ENCODE data around the gene SYCP2.
A peak's percentile ranks its signal among the peaks of the same experiment; 100 is the strongest.

Gene SYCP2

DNA sequence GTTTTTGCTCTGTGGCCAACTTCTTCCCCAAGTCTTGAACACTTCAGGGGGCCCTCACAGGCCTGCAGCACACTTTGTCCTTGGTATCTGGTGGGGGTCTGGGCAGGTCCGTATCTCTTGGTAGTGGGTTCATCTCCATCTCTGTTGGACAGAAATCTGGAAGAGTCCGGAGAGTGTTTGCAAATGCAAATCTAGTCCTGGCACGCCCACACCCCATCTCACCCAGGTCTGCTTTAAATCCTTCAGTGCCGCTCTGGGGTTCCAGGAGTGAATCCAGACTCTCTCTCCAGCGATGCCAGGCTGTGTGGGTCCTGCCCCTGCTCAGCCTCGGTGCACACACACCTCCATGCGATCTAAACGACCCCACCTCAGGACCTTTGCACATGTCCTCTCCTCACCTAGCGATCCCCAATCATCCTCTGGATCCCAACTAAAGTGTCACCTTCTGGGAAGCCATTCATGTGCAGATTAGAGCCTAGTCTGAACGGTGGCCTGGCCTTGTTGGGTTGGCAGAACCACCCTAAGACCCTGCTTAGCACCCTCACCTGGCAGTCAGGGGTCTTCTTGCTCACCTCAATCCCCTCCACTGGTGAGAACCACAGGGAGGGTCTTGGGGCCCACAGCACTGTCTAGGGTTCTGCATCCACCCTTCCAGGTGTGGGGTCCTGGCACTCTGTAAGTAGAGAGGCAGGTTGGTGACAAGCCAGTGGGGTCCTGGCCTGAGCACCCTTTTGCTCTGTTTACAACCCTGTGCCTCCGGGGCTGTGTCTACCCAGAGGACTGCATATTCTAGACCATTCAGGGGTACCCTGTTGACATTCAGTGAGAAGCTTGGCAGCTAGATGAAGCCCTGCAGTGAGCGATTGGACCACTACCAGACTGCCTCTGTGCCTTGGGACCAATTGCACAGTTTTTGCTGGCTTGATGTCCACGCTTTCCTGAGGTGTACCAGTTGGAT lies 100.8 kb downstream of the SYCP2 start:
- Histone ChIP-seq H3K23ac (ENCODE audit: low read length) (no peak overlapping the region), H3K79me1 (ENCODE audit: low read length) (no peaks in the 10 kb centered on the region), H4K5ac (ENCODE audit: low read length) (no peak overlapping the region), H3K36me3 (ENCODE audit: control insufficient read depth, insufficient read depth, low read length) (no peaks in the 10 kb centered on the region), H3K27ac (ENCODE audit: low read depth, low read length) (no peak overlapping the region), H2BK15ac (replicated peaks; ENCODE audit: low read depth) (no peak overlapping the region), H2AK5ac (ENCODE audit: low read length) (no peak overlapping the region), H3K18ac (ENCODE audit: low read length) (no peak overlapping the region), H3K4ac (ENCODE audit: low read depth, low read length) (no peak overlapping the region), H4K8ac (ENCODE audit: low read depth, low read length) (no peak overlapping the region), H3K4me1 (ENCODE audit: control insufficient read depth, low read depth, low read length) (no peaks in the 10 kb centered on the region), H3K27me3 (ENCODE audit: insufficient read depth, low read length, poor library complexity) (no peaks in the 10 kb centered on the region), H2BK120ac (ENCODE audit: low read depth, low read length) (no peak overlapping the region), H2BK5ac (ENCODE audit: low read length) (no peak overlapping the region), H3K4me2 (ENCODE audit: low read length) (no peak overlapping the region), H3K4me3 (ENCODE audit: low read length) (no peak overlapping the region), H3K79me2 (ENCODE audit: control insufficient read depth, insufficient read depth, low read length) (no peaks in the 10 kb centered on the region), H3K9ac (ENCODE audit: low read length) (no peak overlapping the region), H3K56ac (ENCODE audit: low read length) (no peak overlapping the region)
- whole genome bisulfite sequencing (ENCODE audit: extremely low coverage, insufficient coverage, low lambda C conversion rate): no CpG with 5 or more reads among the region's 13 CpGs
- no peak for DNase-seq

GRCh38 chr20:59831916-59832270 lies 101.5 kb downstream of the SYCP2 start:
- Histone ChIP-seq H3K79me2 (ENCODE audit: control insufficient read depth, insufficient read depth, low read length) (no peaks in the 10 kb centered on the region), H3K4me2 (ENCODE audit: low read length) (no peak overlapping the region), H2BK15ac (replicated peaks; ENCODE audit: low read depth) (no peak overlapping the region), H3K79me1 (ENCODE audit: low read length) (no peaks in the 10 kb centered on the region), H3K27ac (ENCODE audit: low read depth, low read length) (no peak overlapping the region), H3K9ac (ENCODE audit: low read length) (no peak overlapping the region), H2AK5ac (ENCODE audit: low read length) (no peak overlapping the region), H4K5ac (ENCODE audit: low read length) (no peak overlapping the region), H3K18ac (ENCODE audit: low read length) (no peak overlapping the region), H3K4me1 (ENCODE audit: control insufficient read depth, low read depth, low read length) (no peaks in the 10 kb centered on the region), H3K36me3 (ENCODE audit: control insufficient read depth, insufficient read depth, low read length) (no peaks in the 10 kb centered on the region), H3K27me3 (ENCODE audit: insufficient read depth, low read length, poor library complexity) (no peaks in the 10 kb centered on the region), H2BK5ac (ENCODE audit: low read length) (no peak overlapping the region), H3K23ac (ENCODE audit: low read length) (no peak overlapping the region), H2BK120ac (ENCODE audit: low read depth, low read length) (no peak overlapping the region), H3K4ac (ENCODE audit: low read depth, low read length) (no peak overlapping the region), H4K8ac (ENCODE audit: low read depth, low read length) (no peak overlapping the region), H3K56ac (ENCODE audit: low read length) (no peak overlapping the region), H3K4me3 (ENCODE audit: low read length) (no peak overlapping the region)
- no peak for DNase-seq
- WGBS (ENCODE audit: extremely low coverage, insufficient coverage, low lambda C conversion rate): no CpG with 5 or more reads among the region's 3 CpGs

DNA sequence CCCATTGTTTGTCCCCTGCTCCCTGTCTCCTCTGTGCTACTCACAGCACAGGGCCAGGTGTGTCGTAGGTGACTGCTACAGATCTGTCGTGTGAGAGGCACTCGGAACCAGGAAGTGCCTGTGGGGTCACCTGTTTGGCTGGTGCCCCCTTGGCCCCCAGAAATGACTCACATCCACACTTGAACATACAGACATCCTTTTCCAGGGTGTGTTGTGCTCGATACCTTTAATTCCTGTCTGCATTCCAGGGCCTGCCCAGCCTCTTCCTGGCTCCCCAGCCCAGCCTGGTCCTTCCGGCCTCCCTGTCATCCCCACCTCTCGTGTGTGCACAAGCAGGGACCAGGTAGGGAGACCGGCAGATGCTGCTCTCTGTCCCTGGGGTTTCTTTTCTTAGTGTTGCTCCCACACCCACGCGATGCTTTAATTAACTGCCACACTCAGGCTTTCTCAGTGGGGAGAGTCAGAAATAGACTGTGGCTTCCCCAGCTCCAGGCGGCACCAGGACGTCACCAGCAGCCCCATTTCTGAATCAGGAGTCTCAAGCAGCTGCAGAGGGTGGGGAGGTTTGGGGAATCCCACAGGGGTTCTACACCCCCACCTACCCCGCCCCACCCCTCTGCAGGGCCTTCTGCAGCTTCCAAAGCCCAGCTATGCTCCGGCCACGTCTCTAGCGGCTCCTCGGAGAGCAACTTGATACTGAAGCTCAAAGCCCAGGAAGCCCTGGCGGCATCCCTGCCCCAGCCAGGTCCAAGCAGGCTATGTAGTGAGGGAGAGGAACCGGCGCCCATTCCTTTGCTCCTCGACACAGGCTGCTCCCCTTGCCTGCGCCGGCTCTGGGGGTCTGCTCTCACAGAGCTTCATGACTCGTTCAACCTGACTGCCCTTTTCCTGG lies 102.2 kb downstream of the SYCP2 start:
- Histone ChIP-seq H3K9ac (ENCODE audit: low read length) (no peak overlapping the region), H3K36me3 (ENCODE audit: control insufficient read depth, insufficient read depth, low read length) (no peaks in the 10 kb centered on the region), H2BK5ac (ENCODE audit: low read length) (no peak overlapping the region), H2AK5ac (ENCODE audit: low read length) (no peak overlapping the region), H3K4me1 (ENCODE audit: control insufficient read depth, low read depth, low read length) (no peaks in the 10 kb centered on the region), H4K5ac (ENCODE audit: low read length) (no peak overlapping the region), H3K4me2 (ENCODE audit: low read length) (no peak overlapping the region), H3K56ac (ENCODE audit: low read length) (no peak overlapping the region), H3K4ac (ENCODE audit: low read depth, low read length) (no peak overlapping the region), H2BK120ac (ENCODE audit: low read depth, low read length) (no peak overlapping the region), H3K27me3 (ENCODE audit: insufficient read depth, low read length, poor library complexity) (no peaks in the 10 kb centered on the region), H3K4me3 (ENCODE audit: low read length) (no peak overlapping the region), H3K23ac (ENCODE audit: low read length) (no peak overlapping the region), H3K18ac (ENCODE audit: low read length) (no peak overlapping the region), H2BK15ac (replicated peaks; ENCODE audit: low read depth) (no peak overlapping the region), H3K79me1 (ENCODE audit: low read length) (no peaks in the 10 kb centered on the region), H4K8ac (ENCODE audit: low read depth, low read length) (no peak overlapping the region), H3K27ac (ENCODE audit: low read depth, low read length) (no peak overlapping the region), H3K79me2 (ENCODE audit: control insufficient read depth, insufficient read depth, low read length) (no peaks in the 10 kb centered on the region)
- DNase-seq: peak; percentile 8
- WGBS (ENCODE audit: extremely low coverage, insufficient coverage, low lambda C conversion rate): no CpG with 5 or more reads among the region's 23 CpGs

GRCh38 chr20:59830665-59831023 lies 102.8 kb downstream of the SYCP2 start:
- Histone ChIP-seq H3K18ac (ENCODE audit: low read length) (no peak overlapping the region), H3K23ac (ENCODE audit: low read length) (no peak overlapping the region), H2BK120ac (ENCODE audit: low read depth, low read length) (no peak overlapping the region), H3K36me3 (ENCODE audit: control insufficient read depth, insufficient read depth, low read length) (no peaks in the 10 kb centered on the region), H2BK15ac (replicated peaks; ENCODE audit: low read depth) (no peak overlapping the region), H4K8ac (ENCODE audit: low read depth, low read length) (no peak overlapping the region), H3K27ac (ENCODE audit: low read depth, low read length) (no peak overlapping the region), H3K79me2 (ENCODE audit: control insufficient read depth, insufficient read depth, low read length) (no peaks in the 10 kb centered on the region), H2BK5ac (ENCODE audit: low read length) (no peak overlapping the region), H3K79me1 (ENCODE audit: low read length) (no peaks in the 10 kb centered on the region), H3K56ac (ENCODE audit: low read length) (no peak overlapping the region), H3K9ac (ENCODE audit: low read length) (no peak overlapping the region), H3K4me1 (ENCODE audit: control insufficient read depth, low read depth, low read length) (no peaks in the 10 kb centered on the region), H4K5ac (ENCODE audit: low read length) (no peak overlapping the region), H2AK5ac (ENCODE audit: low read length) (no peak overlapping the region), H3K4me3 (ENCODE audit: low read length) (no peak overlapping the region), H3K4me2 (ENCODE audit: low read length) (no peak overlapping the region), H3K27me3 (ENCODE audit: insufficient read depth, low read length, poor library complexity) (no peaks in the 10 kb centered on the region), H3K4ac (ENCODE audit: low read depth, low read length) (no peak overlapping the region)
- DNase-seq: no peak
- WGBS (ENCODE audit: extremely low coverage, insufficient coverage, low lambda C conversion rate): no CpG with 5 or more reads among the region's 6 CpGs

DNA sequence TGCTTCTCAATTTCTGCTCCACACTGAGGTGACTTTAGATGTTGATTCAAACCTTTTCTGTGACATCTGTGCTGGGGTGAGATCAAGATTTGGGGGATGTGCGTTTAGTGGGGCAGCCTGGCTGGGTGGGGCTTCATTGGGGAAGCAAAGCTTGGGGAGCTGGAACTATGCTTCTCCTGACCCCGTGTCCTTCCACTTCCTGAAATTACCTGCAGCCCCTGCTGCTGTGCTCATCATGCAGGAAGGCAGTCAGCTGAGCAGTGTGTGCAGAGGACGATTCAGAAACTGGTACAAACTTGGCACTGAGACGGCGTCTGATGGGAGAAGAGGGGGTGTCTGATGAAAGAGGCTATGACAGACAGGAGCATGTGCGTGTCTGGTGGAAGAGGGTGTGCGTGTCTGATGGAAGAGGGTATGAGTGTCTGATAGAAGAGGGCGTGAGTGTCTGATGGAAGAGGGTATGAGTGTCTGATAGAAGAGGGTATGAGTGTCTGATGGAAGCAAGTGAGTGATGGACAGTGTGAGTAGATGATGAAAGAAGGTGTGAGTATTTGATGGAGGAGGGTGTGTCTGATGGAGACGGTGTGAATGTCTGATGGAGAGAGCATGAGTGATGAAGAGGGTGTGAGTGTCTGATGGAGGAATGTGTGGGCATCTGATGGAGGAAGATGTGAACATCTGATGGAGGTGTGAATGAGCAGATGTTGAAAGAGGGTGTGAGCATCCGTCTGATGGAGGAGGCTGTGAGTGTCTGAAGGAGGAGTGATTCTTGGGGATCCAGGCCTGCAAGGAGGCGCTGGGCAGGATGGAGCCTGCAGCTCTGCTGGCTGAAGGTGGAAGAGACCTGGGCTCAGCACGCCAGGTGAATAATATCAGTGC lies 103.4 kb downstream of the SYCP2 start:
- WGBS (ENCODE audit: extremely low coverage, insufficient coverage, low lambda C conversion rate): no CpG with 5 or more reads among the region's 12 CpGs
- no peak overlapping the region for H4K8ac ChIP-seq (ENCODE audit: low read depth, low read length)
- no peak overlapping the region for H3K56ac ChIP-seq (ENCODE audit: low read length)
- H3K23ac ChIP-seq (ENCODE audit: low read length): no peak overlapping the region
- H3K4me3 ChIP-seq (ENCODE audit: low read length): no peak overlapping the region
- no peak overlapping the region for H2BK120ac ChIP-seq (ENCODE audit: low read depth, low read length)
- H3K4ac ChIP-seq (ENCODE audit: low read depth, low read length): no peak overlapping the region
- no peaks in the 10 kb centered on the region for H3K79me2 ChIP-seq (ENCODE audit: control insufficient read depth, insufficient read depth, low read length)
- no peak overlapping the region for H3K18ac ChIP-seq (ENCODE audit: low read length)
- H4K5ac ChIP-seq (ENCODE audit: low read length): no peak overlapping the region
- no peaks in the 10 kb centered on the region for H3K79me1 ChIP-seq (ENCODE audit: low read length)
- no peak for DNase-seq
- H2BK15ac ChIP-seq (replicated peaks; ENCODE audit: low read depth): no peak overlapping the region
- H3K9ac ChIP-seq (ENCODE audit: low read length): no peak overlapping the region
- H2AK5ac ChIP-seq (ENCODE audit: low read length): no peak overlapping the region
- no peaks in the 10 kb centered on the region for H3K36me3 ChIP-seq (ENCODE audit: control insufficient read depth, insufficient read depth, low read length)
- no peaks in the 10 kb centered on the region for H3K27me3 ChIP-seq (ENCODE audit: insufficient read depth, low read length, poor library complexity)
- no peak overlapping the region for H2BK5ac ChIP-seq (ENCODE audit: low read length)
- no peak overlapping the region for H3K27ac ChIP-seq (ENCODE audit: low read depth, low read length)
- no peak overlapping the region for H3K4me2 ChIP-seq (ENCODE audit: low read length)
- no peaks in the 10 kb centered on the region for H3K4me1 ChIP-seq (ENCODE audit: control insufficient read depth, low read depth, low read length)
